Endothelial cell of umbilical vein (primary cell): ENCODE results near the gene FAM209A. TPM values are rescaled to one million over a fixed set of nuclear protein-coding genes. Genes with fewer than 3 reads are reported as not detected.

ENCODE experiments used
- BruUV-seq: library from RNA; stranded (reverse); fragments of 400-500 nt; replicated peaks from 2 replicates; lab custom pipeline; 2021; lab: Mats Ljungman, UMichigan
- CTCF ChIA-PET: fragments of 300-600, 350-600 bp; sonication (Branson Sonifier 250); formaldehyde crosslinking; loops from one replicate; lab custom pipeline; 2021; ENCODE audit warnings: antibody characterized with exemption, inconsistent platforms; lab: Charles Lee
- POLR2A ChIA-PET: fragments of 300-600, 350-600 bp; sonication (Branson Sonifier 250); formaldehyde crosslinking; loops from one replicate; lab custom pipeline; 2021; ENCODE audit warnings: antibody characterized with exemption, inconsistent platforms; lab: Charles Lee
- DNase-seq: peaks from one replicate; pipeline ENCODE4 v3.0.0-alpha.2; 2011; ENCODE audit warnings: low read depth, low spot score
- FAIRE-seq: peaks from 2 replicates; lab custom pipeline; 2011; peaks lifted over from hg19 to GRCh38; lab: Jason Lieb, UNC
- H2AFZ ChIP-seq: 2 replicates; pipeline ENCODE4 v1.6.0; 2012; ENCODE audit warnings: low read depth, low read length, control low read depth, inconsistent platforms
- H3K27ac ChIP-seq: 2 replicates; pipeline ENCODE4 v1.5.1; 2011; ENCODE audit warnings: low read depth, mild to moderate bottlenecking, control low read depth, low read length, moderate library complexity; ENCODE audit not compliant: insufficient read depth
- H3K27me3 ChIP-seq, 2 experiments: 2 replicates each; pipeline versions ENCODE4 v1.6.0 to v1.6.1; 2011; ENCODE audit warnings: low read length in 2 of 2, mixed read lengths in 1 of 2; ENCODE audit not compliant: control insufficient read depth in 2 of 2, insufficient read depth in 2 of 2
- H3K36me3 ChIP-seq, 2 experiments: 2 replicates in 1 of 2; 3 replicates in 1 of 2; pipeline ENCODE4 v1.5.1; 2011; ENCODE audit warnings: low read length in 2 of 2, mild to moderate bottlenecking in 1 of 2, moderate library complexity in 1 of 2; ENCODE audit not compliant: control insufficient read depth in 2 of 2, insufficient read depth in 2 of 2; ENCODE audit errors: extremely low read depth in 1 of 2
- H3K4me1 ChIP-seq: 3 replicates; pipeline ENCODE4 v1.5.1; 2011; ENCODE audit warnings: mild to moderate bottlenecking, low read length; ENCODE audit not compliant: control insufficient read depth, insufficient read depth; ENCODE audit errors: extremely low read depth
- H3K4me2 ChIP-seq: 2 replicates; pipeline ENCODE4 v1.6.1; 2011; ENCODE audit warnings: low read length, control low read depth, mixed read lengths; ENCODE audit not compliant: insufficient read depth
- H3K4me3 ChIP-seq, 3 experiments: fragments of 200-600 bp in 1 of 3; sonication (generic), shearing (Covaris generic) in 1 of 3; replicated peaks in 1 of 3; 2 replicates each; pipeline ENCODE4 v1.5.1; 2011 to 2016; ENCODE audit warnings: control low read depth in 3 of 3, low read length in 3 of 3, mild to moderate bottlenecking in 2 of 3, inconsistent platforms in 1 of 3, low read depth in 1 of 3, moderate library complexity in 1 of 3; ENCODE audit not compliant: insufficient read depth in 1 of 3
- H3K79me2 ChIP-seq: 2 replicates; pipeline ENCODE4 v1.6.0; 2012; ENCODE audit warnings: low read length, inconsistent platforms; ENCODE audit not compliant: control insufficient read depth, insufficient read depth
- H3K9ac ChIP-seq: replicated peaks from 2 replicates; pipeline ENCODE3; 2011; ENCODE audit warnings: low read length, control low read depth; ENCODE audit not compliant: insufficient read depth; ENCODE audit errors: extremely low read depth
- H3K9me1 ChIP-seq: replicated peaks from 3 replicates; pipeline ENCODE4 v1.6.0; 2011; ENCODE audit warnings: mild to moderate bottlenecking, low read length; ENCODE audit not compliant: control insufficient read depth, insufficient read depth; ENCODE audit errors: extremely low read depth
- H3K9me3 ChIP-seq: replicated peaks from 2 replicates; pipeline ENCODE4 v1.5.1; 2012; ENCODE audit warnings: low read length, inconsistent platforms; ENCODE audit not compliant: control insufficient read depth, insufficient read depth
- H4K20me1 ChIP-seq: replicated peaks from 2 replicates; pipeline ENCODE3; 2011; ENCODE audit warnings: mild to moderate bottlenecking, low read length; ENCODE audit not compliant: control insufficient read depth, insufficient read depth; ENCODE audit errors: extremely low read depth
- EZH2 ChIP-seq: IDR thresholded peaks from 2 replicates; pipeline ENCODE4 v1.6.1; 2012; ENCODE audit warnings: borderline replicate concordance, low read depth, mild to moderate bottlenecking, moderate library complexity, low read length, inconsistent platforms; ENCODE audit not compliant: severe bottlenecking
- FOS ChIP-seq: IDR thresholded peaks from 2 replicates; pipeline ENCODE4 v1.6.1; 2011; ENCODE audit warnings: mild to moderate bottlenecking, low read length, moderate library complexity, borderline replicate concordance; ENCODE audit not compliant: insufficient read depth
- GATA2 ChIP-seq: IDR thresholded peaks from 2 replicates; pipeline ENCODE4 v1.7.0; 2011; ENCODE audit warnings: low read depth, mild to moderate bottlenecking, moderate library complexity, mixed read lengths, low read length; ENCODE audit not compliant: insufficient read length, insufficient read depth
- JUN ChIP-seq: IDR thresholded peaks from 2 replicates; pipeline ENCODE4 v1.6.1; 2011; ENCODE audit warnings: borderline replicate concordance, low read depth; ENCODE audit not compliant: insufficient read length, insufficient read depth
- MYC ChIP-seq: IDR thresholded peaks from one replicate; pipeline ENCODE4 v1.6.1; 2011; ENCODE audit warnings: mild to moderate bottlenecking, low read depth, low read length
- POLR2A ChIP-seq: IDR thresholded peaks from 2 replicates; pipeline ENCODE4 v1.6.1; 2012; ENCODE audit warnings: low read depth, mild to moderate bottlenecking, control low read depth, low read length
- POLR2AphosphoS5 ChIP-seq: IDR thresholded peaks from 2 replicates; pipeline ENCODE4 v1.6.1; 2012; ENCODE audit warnings: low read depth, mild to moderate bottlenecking, control low read depth, low read length, moderate library complexity; ENCODE audit not compliant: insufficient read depth
- dilution Hi-C: fragments of 300-500 bp; cut with MboI; formaldehyde crosslinking; loops from one replicate; pipeline ENCODE4 v1.15.0; 2019; ENCODE audit warnings: low sequenced_read_pairs; ENCODE audit not compliant: extremely low pct_ligation_motif_present
- intact Hi-C: fragments of 100-400 bp; cut with micrococcal nuclease; formaldehyde crosslinking; loops from one replicate; pipeline ENCODE4 v1.10.0; 2022
- polyA plus RNA-seq, 4 experiments: library from polyadenylated mRNA; depleted of rRNA in 3 of 4; stranded (reverse) in 3 of 4; unstranded in 1 of 4; fragments of >200 nt; gene quantifications; 2 replicates each; pipeline versions ENCODE4 v1.2.1 to v1.2.3, GENCODE V29; 2011 to 2012; ENCODE audit warnings: missing spikeins in 1 of 4
- total RNA-seq: library from RNA; stranded (reverse); gene quantifications from 2 replicates; pipeline ENCODE4 v1.2.3, GENCODE V29; 2021
- TF ChIP-seq, protein P1 (sequence below): IDR thresholded peaks from 2 replicates; pipeline ENCODE4 v1.6.1; 2011; ENCODE audit not compliant: insufficient read depth, insufficient read length
- TF ChIP-seq, protein P2 (sequence below), 2 donors: IDR thresholded peaks; 1 replicate in 1 of 2; 2 replicates in 1 of 2; pipeline ENCODE4 v1.5.1; 2011; ENCODE audit warnings: low read length in 2 of 2, mild to moderate bottlenecking in 2 of 2, moderate library complexity in 2 of 2, control low read depth in 1 of 2, inconsistent platforms in 1 of 2, low read depth in 1 of 2; ENCODE audit not compliant: insufficient read depth in 1 of 2; ENCODE audit errors: extremely low read depth in 1 of 2

The FAM209A gene
- total and polyA plus RNA-seq, 2 donors (not counting 3 experiments of a cell fraction or from before 2014, with no cell fraction given): 0.37 to 0.49 TPM

DNA sequence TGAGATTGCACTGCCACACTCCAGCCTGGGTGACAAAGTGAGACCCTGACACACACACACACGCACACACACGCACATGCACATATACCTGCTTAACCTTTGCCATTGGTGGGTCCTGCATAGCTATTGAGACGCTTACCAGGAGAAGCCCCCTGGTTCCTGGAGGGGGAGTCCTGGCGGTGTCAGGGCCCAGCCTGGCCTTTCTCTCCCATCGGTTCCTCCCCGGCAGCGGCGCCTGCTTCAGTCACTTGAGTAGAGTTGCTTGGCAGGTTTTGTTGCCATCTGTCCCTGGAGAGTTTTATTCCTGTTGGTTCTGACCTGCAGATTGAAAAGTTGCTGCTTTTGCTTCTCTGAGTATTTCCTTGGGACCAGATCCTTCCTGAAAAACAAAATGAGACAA lies 20.6 kb upstream of the FAM209A start:
- Histone ChIP-seq H3K4me3 (no peak overlapping the region), H3K4me1 (peaks cover 10% of the 10 kb centered on the region), H4K20me1 (no peaks in the 10 kb centered on the region), H3K27ac (no peak overlapping the region), H3K36me3 (no peaks in the 10 kb centered on the region), H3K79me2 (peaks cover 3% of the 10 kb centered on the region), H3K27me3 (no peaks in the 10 kb centered on the region), H3K9ac (no peak overlapping the region), H3K9me3 (no peaks in the 10 kb centered on the region), H2AFZ (no peak overlapping the region), H3K4me2 (no peak overlapping the region), H3K9me1 (no peaks in the 10 kb centered on the region)
- no TSS peak for BruUV-seq
- no peak for FAIRE-seq
- ChIA-PET CTCF (interaction anchor here (0.6 kb wide), 1 partner anchor 28 kb away, joined by 3 read pairs; no protein-coding TSS in a partner anchor), POLR2A (no interaction called here)
- dilution Hi-C loops (no loop called here), intact Hi-C loops (no loop called here)
- no peak for DNase-seq
- TF ChIP-seq JUN (no peak), EZH2 (no peak), FOS (no peak), MYC (no peak), POLR2A (no peak), GATA2 (no peak), POLR2AphosphoS5 (no peak)
- TF ChIP-seq, protein P1, sequence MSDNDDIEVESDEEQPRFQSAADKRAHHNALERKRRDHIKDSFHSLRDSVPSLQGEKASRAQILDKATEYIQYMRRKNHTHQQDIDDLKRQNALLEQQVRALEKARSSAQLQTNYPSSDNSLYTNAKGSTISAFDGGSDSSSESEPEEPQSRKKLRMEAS: no peak
- TF ChIP-seq, protein P2, sequence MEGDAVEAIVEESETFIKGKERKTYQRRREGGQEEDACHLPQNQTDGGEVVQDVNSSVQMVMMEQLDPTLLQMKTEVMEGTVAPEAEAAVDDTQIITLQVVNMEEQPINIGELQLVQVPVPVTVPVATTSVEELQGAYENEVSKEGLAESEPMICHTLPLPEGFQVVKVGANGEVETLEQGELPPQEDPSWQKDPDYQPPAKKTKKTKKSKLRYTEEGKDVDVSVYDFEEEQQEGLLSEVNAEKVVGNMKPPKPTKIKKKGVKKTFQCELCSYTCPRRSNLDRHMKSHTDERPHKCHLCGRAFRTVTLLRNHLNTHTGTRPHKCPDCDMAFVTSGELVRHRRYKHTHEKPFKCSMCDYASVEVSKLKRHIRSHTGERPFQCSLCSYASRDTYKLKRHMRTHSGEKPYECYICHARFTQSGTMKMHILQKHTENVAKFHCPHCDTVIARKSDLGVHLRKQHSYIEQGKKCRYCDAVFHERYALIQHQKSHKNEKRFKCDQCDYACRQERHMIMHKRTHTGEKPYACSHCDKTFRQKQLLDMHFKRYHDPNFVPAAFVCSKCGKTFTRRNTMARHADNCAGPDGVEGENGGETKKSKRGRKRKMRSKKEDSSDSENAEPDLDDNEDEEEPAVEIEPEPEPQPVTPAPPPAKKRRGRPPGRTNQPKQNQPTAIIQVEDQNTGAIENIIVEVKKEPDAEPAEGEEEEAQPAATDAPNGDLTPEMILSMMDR (IDR thresholded peaks at IDR 0.05; ENCODE audit: extremely low read depth in 1 of 2, insufficient read depth in 1 of 2, low read depth in 1 of 2, low read length in 2 of 2): no peak
